ENCODE measurements around the gene IFNL2. TPM values are rescaled to one million over a fixed set of nuclear protein-coding genes. Genes with fewer than 3 reads are reported as not detected.
"Not testable (repeated sequence)": the region's sequence is repeated elsewhere in the genome, so short reads cannot be mapped to it uniquely, and the experiment has no call there.

IFNL2 gene
- polyA plus RNA-seq = not detected in 2 replicates
- polyA minus RNA-seq = not detected in 2 replicates

DNA sequence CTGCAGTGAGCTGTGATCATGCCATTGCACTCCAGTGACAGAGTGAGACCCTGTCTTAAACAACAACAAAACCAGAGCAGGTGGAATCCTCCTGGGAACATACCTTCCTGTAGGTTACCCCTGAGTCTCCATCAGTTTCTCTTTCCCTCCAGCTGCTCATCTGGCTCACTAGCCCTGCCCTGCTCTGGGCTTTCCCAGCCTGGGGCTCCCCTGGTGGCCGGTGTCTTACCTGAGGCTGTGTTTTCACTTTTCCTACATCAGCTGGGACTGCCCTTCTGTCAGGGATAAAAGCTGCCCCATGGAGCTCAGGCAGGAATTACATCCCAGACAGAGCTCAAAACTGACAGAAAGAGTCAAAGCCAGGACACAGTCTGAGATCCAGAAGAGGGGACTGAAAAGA lies at the start of gene IFNL2:
Gene IFNL2 (plus strand): TSS at position 312 of the 400 bp plus-strand sequence. CDS start 173 bp downstream, outside the sequence.
- not testable (repeated sequence) for H3K79me2 ChIP-seq (replicated peaks; ENCODE audit: insufficient read depth, low read length); H3K36me3 ChIP-seq (ENCODE audit: insufficient read depth, low read length); H3K4me3 ChIP-seq (ENCODE audit: low read length); H4K20me1 ChIP-seq (ENCODE audit: insufficient read depth); H3K4me2 ChIP-seq (ENCODE audit: low read length); H3K9me2 ChIP-seq (ENCODE audit: insufficient read depth, low read length); H3K9ac ChIP-seq (ENCODE audit: low read length); H3K9me3 ChIP-seq (ENCODE audit: low read length); H3F3A ChIP-seq (ENCODE audit: insufficient read depth, low read length, poor library complexity, severe bottlenecking); H2AFZ ChIP-seq (ENCODE audit: low read depth, low read length); H3K27ac ChIP-seq (ENCODE audit: low read length)
- peaks cover 27% of the 10 kb centered on the region for H3K27me3 ChIP-seq (ENCODE audit: insufficient read depth, low read depth, low read length)

GRCh38 chr19:39219108-39219507 lies 49.1 kb upstream of the IFNL2 start:
- not testable (repeated sequence) for H3K27ac ChIP-seq (ENCODE audit: low read length); H3K9me2 ChIP-seq (ENCODE audit: insufficient read depth, low read length); H3K27me3 ChIP-seq (ENCODE audit: insufficient read depth, low read depth, low read length); H4K20me1 ChIP-seq (ENCODE audit: insufficient read depth); H3K79me2 ChIP-seq (replicated peaks; ENCODE audit: insufficient read depth, low read length); H3K9ac ChIP-seq (ENCODE audit: low read length); H3F3A ChIP-seq (ENCODE audit: insufficient read depth, low read length, poor library complexity, severe bottlenecking); H3K36me3 ChIP-seq (ENCODE audit: insufficient read depth, low read length); H3K9me3 ChIP-seq (ENCODE audit: low read length); H3K4me2 ChIP-seq (ENCODE audit: low read length); H3K4me3 ChIP-seq (ENCODE audit: low read length); H2AFZ ChIP-seq (ENCODE audit: low read depth, low read length)

- Histone ChIP-seq H3K79me2 (replicated peaks; ENCODE audit: insufficient read depth, low read length) (no peaks in the 10 kb centered on the region), H4K20me1 (ENCODE audit: insufficient read depth) (no peaks in the 10 kb centered on the region), H3K27me3 (ENCODE audit: insufficient read depth, low read depth, low read length) (no peaks in the 10 kb centered on the region), H3K4me2 (ENCODE audit: low read length) (no peak overlapping the region), H3K27ac (ENCODE audit: low read length) (no peak overlapping the region), H3F3A (ENCODE audit: insufficient read depth, low read length, poor library complexity, severe bottlenecking) (no peaks in the 10 kb centered on the region), H3K9me2 (ENCODE audit: insufficient read depth, low read length) (no peaks in the 10 kb centered on the region), H3K9ac (ENCODE audit: low read length) (no peak overlapping the region), H3K36me3 (ENCODE audit: insufficient read depth, low read length) (no peaks in the 10 kb centered on the region), H3K9me3 (ENCODE audit: low read length) (no peaks in the 10 kb centered on the region), H3K4me3 (ENCODE audit: low read length) (no peak overlapping the region), H2AFZ (ENCODE audit: low read depth, low read length) (no peak overlapping the region)
- TF ChIP-seq RAD21 (conservative IDR thresholded peaks at IDR 0.05) (no peak), POLR2AphosphoS5 (IDR thresholded peaks at IDR 0.05) (no peak), EZH2 (IDR thresholded peaks at IDR 0.05; ENCODE audit: borderline replicate concordance, insufficient read depth, low read length, poor library complexity, severe bottlenecking) (no peak), EP300 (conservative IDR thresholded peaks at IDR 0.05; ENCODE audit: poor library complexity, severe bottlenecking) (no peak), SMC3 (conservative IDR thresholded peaks at IDR 0.05; ENCODE audit: poor library complexity) (no peak), TAF1 (IDR thresholded peaks at IDR 0.05; ENCODE audit: low read depth) (no peak), MXI1 (conservative IDR thresholded peaks at IDR 0.05; ENCODE audit: poor library complexity, severe bottlenecking) (no peak), REST (IDR thresholded peaks at IDR 0.05; ENCODE audit: borderline replicate concordance) (no peak)
- TF ChIP-seq, protein P1, sequence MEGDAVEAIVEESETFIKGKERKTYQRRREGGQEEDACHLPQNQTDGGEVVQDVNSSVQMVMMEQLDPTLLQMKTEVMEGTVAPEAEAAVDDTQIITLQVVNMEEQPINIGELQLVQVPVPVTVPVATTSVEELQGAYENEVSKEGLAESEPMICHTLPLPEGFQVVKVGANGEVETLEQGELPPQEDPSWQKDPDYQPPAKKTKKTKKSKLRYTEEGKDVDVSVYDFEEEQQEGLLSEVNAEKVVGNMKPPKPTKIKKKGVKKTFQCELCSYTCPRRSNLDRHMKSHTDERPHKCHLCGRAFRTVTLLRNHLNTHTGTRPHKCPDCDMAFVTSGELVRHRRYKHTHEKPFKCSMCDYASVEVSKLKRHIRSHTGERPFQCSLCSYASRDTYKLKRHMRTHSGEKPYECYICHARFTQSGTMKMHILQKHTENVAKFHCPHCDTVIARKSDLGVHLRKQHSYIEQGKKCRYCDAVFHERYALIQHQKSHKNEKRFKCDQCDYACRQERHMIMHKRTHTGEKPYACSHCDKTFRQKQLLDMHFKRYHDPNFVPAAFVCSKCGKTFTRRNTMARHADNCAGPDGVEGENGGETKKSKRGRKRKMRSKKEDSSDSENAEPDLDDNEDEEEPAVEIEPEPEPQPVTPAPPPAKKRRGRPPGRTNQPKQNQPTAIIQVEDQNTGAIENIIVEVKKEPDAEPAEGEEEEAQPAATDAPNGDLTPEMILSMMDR (IDR thresholded peaks at IDR 0.05; ENCODE audit: poor library complexity, severe bottlenecking) = no peak
Observed at GRCh38 chr19:39223703-39224279, 44.4 kb upstream of the IFNL2 start.

All from neural cell (in vitro differentiated cells).